Naive thymus-derived CD4-positive, alpha-beta T cell (primary cell): ENCODE data around the gene TNFRSF13B. TPM values are rescaled to one million over a fixed set of nuclear protein-coding genes. Genes with fewer than 3 reads are reported as not detected.

Experiments
- ATAC-seq: fragments of 150-1000 bp; cut with Tn5 transposase; 2 replicates; pipeline ENCODE4 v1.10.0; 2021; ENCODE audit warnings: mild to moderate bottlenecking, moderate library complexity
- CTCF ChIA-PET: fragments of 350-600 bp; sonication (Branson Sonifier 250); formaldehyde crosslinking; loops from one replicate; lab custom pipeline; 2021; ENCODE audit warnings: antibody characterized with exemption; lab: Charles Lee
- POLR2A ChIA-PET: fragments of 350-600 bp; sonication (Branson Sonifier 250); formaldehyde crosslinking; loops from one replicate; lab custom pipeline; 2021; ENCODE audit warnings: antibody characterized with exemption, inconsistent platforms; lab: Charles Lee
- DNase-seq, 9 donors: peaks; one replicate each; pipeline versions ENCODE4 v3.0.0 to v3.0.0-alpha.2; 2020 to 2022; ENCODE audit warnings: mixed read lengths in 1 of 9
- H3K27ac ChIP-seq: one replicate; pipeline ENCODE4 v1.7.0; 2013; ENCODE audit warnings: mild to moderate bottlenecking, low read depth, low read length, moderate library complexity
- H3K27me3 ChIP-seq, 2 donors: one replicate each; pipeline ENCODE4 v1.7.0; 2013; ENCODE audit warnings: low read length in 2 of 2, mild to moderate bottlenecking in 2 of 2, moderate library complexity in 2 of 2; ENCODE audit not compliant: control insufficient read depth in 2 of 2, insufficient read depth in 2 of 2
- H3K36me3 ChIP-seq, 3 experiments: 1 replicate in 2 of 3; 2 replicates in 1 of 3; pipeline ENCODE4 v1.7.0; 2013; ENCODE audit warnings: low read length in 3 of 3, mild to moderate bottlenecking in 3 of 3, moderate library complexity in 1 of 3; ENCODE audit not compliant: insufficient read depth in 3 of 3, control insufficient read depth in 2 of 3
- H3K4me1 ChIP-seq, 2 donors: one replicate each; pipeline ENCODE4 v1.7.0; 2013; ENCODE audit warnings: low read length in 2 of 2, mild to moderate bottlenecking in 2 of 2, moderate library complexity in 1 of 2; ENCODE audit not compliant: control insufficient read depth in 2 of 2, insufficient read depth in 2 of 2
- H3K4me3 ChIP-seq: 2 replicates; pipeline ENCODE4 v1.7.0; 2013; ENCODE audit warnings: mild to moderate bottlenecking, low read length
- H3K9me3 ChIP-seq, 3 experiments: 1 replicate in 2 of 3; 2 replicates in 1 of 3; pipeline ENCODE4 v1.7.0; 2013; ENCODE audit warnings: low read length in 3 of 3; ENCODE audit not compliant: control insufficient read depth in 2 of 3
- H3K27ac Mint-ChIP-seq, 9 donors: one replicate each; pipeline ENCODE4 v1.8.0; 2020 to 2022; ENCODE audit warnings: mixed read lengths in 9 of 9, mild to moderate bottlenecking in 8 of 9, moderate library complexity in 5 of 9, inconsistent platforms in 2 of 9
- H3K27me3 Mint-ChIP-seq, 5 donors: one replicate each; pipeline ENCODE4 v1.8.0; 2021 to 2022; ENCODE audit warnings: mixed read lengths in 5 of 5, mild to moderate bottlenecking in 1 of 5
- H3K36me3 Mint-ChIP-seq, 5 donors: one replicate each; pipeline ENCODE4 v1.8.0; 2020 to 2022; ENCODE audit warnings: mixed read lengths in 5 of 5, mild to moderate bottlenecking in 3 of 5, inconsistent platforms in 1 of 5
- H3K4me1 Mint-ChIP-seq, 7 donors: one replicate each; pipeline ENCODE4 v1.8.0; 2020 to 2022; ENCODE audit warnings: mixed read lengths in 7 of 7, mild to moderate bottlenecking in 3 of 7, inconsistent platforms in 1 of 7
- H3K4me3 Mint-ChIP-seq, 10 donors: one replicate each; pipeline ENCODE4 v1.8.0; 2020 to 2022; ENCODE audit warnings: mild to moderate bottlenecking in 10 of 10, mixed read lengths in 10 of 10, moderate library complexity in 6 of 10, inconsistent platforms in 2 of 10
- H3K9me3 Mint-ChIP-seq, 11 donors: one replicate each; pipeline ENCODE4 v1.8.0; 2020 to 2022; ENCODE audit warnings: mixed read lengths in 11 of 11, mild to moderate bottlenecking in 4 of 11, inconsistent platforms in 1 of 11, moderate library complexity in 1 of 11
- intact Hi-C, 2 donors: fragments of 100-400 bp; cut with micrococcal nuclease; formaldehyde crosslinking; loops; one replicate each; pipeline ENCODE4 v1.15.1; 2023
- polyA plus RNA-seq, 2 donors: library from polyadenylated mRNA; unstranded; fragments of 300-500 nt; fragmentation: Illumina TruSeq; gene quantifications; one replicate each; pipeline ENCODE4 v1.2.3, GENCODE V29; 2021
- total RNA-seq, 6 experiments: library from RNA in 5 of 6; stranded (reverse) in 5 of 6; gene quantifications; 1 replicate in 5 of 6; 2 replicates in 1 of 6; pipeline ENCODE4 v1.2.3 and lab custom pipeline; 2021 to 2026

The TNFRSF13B gene
- total and polyA plus RNA-seq, 7 experiments from 2014 or later, result 0.21 to 2.4 (median 1.3) TPM; not detected in 3

DNA sequence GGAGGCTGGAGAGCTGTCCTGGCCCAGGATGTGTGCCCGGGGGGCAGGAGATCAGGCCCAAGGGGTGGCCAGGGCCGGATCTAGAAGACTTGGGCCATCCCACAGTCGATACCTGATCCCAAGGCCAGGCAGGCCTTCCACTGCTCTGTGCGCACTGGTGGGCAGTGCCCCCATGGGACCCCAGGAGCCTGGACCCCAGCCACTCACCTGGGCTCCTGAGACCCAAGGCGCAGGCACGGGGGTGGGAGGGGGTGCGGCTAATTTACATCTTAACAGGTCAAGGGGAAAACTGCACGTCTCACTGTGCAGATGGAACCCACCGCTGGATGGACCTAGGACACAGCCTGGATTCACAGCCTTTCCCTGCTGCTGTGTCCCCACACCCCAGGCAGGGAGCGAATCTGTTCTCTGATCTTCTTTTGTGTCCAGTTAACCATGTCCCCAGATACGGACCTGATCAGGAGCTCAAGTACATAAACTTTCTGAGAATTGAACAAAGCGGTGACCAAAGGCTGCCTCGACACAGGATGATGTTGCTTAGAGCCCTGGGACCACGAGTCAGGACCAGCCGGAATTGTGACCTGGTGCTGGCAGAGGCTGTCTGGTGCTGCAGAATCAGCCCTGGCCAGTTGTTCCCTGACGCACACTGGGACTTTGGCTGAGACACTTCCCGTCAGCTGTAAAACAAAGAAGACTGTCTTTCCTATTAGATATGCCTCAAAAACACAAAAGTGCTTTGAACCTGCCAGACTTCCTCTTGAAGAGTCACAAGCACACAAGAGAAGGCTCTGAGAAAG lies 60.6 kb downstream of the TNFRSF13B start:
- ATAC-seq, result peak; percentile 71
- CTCF ChIA-PET, result no interaction called here
- H3K4me3 Mint-ChIP-seq, result peak overlapping the region in 9 of 10 donors; percentile 55 to 83 (median 77)

GRCh38 chr17:16910341-16910740 lies 61.6 kb downstream of the TNFRSF13B start:
- ChIA-PET POLR2A (no interaction called here), CTCF (no interaction called here)
- peak overlapping the region in 7 of 10 donors; percentile 30 to 83 (median 62) for H3K4me3 Mint-ChIP-seq
- H3K4me3 ChIP-seq, result no peak overlapping the region
- H3K4me1 Mint-ChIP-seq, result peaks cover 24 to 82% (median 70%) of the 10 kb centered on the region in 7 donors
- ATAC-seq (no peak), DNase-seq (peak in 1 of 9 donors; percentile 3)
- H3K27ac ChIP-seq, result no peak overlapping the region
- peaks cover 0 to 2% (median 0%) of the 10 kb centered on the region in 11 donors for H3K9me3 Mint-ChIP-seq
- peaks cover 0 to 28% (median 0%) of the 10 kb centered on the region in 5 donors for H3K27me3 Mint-ChIP-seq
- intact Hi-C loops, result loop anchor here in 1 of 2 donors (5.0 kb wide), 1 partner anchor 82 kb away; no protein-coding TSS in a partner anchor
- peak overlapping the region in 7 of 9 donors; percentile 6 to 93 (median 76) for H3K27ac Mint-ChIP-seq
- H3K4me1 ChIP-seq, result peaks cover 0 to 52% of the 10 kb centered on the region in 2 donors
- no peaks in the 10 kb centered on the region for H3K9me3 ChIP-seq
- peaks cover 0 to 6% of the 10 kb centered on the region in 2 donors for H3K27me3 ChIP-seq
- no peaks in the 10 kb centered on the region for H3K36me3 ChIP-seq
- no peaks in the 10 kb centered on the region for H3K36me3 Mint-ChIP-seq

More for the DNA sequence above, 60.6 kb downstream of the TNFRSF13B start:
- Histone ChIP-seq H3K36me3 (no peaks in the 10 kb centered on the region), H3K27ac (no peak overlapping the region), H3K4me3 (peak overlapping the region; percentile 25), H3K4me1 (peaks cover 0 to 52% of the 10 kb centered on the region in 2 donors), H3K27me3 (peaks cover 0 to 6% of the 10 kb centered on the region in 2 donors), H3K9me3 (no peaks in the 10 kb centered on the region)
- peaks cover 0 to 21% (median 0%) of the 10 kb centered on the region in 5 donors for H3K27me3 Mint-ChIP-seq
- H3K36me3 Mint-ChIP-seq, result no peaks in the 10 kb centered on the region
- POLR2A ChIA-PET, result interaction anchor here (0.8 kb wide), 2 partner anchors 8 to 560 kb away, joined by 3 read pairs; no protein-coding TSS in a partner anchor
- peaks cover 0 to 2% (median 0%) of the 10 kb centered on the region in 11 donors for H3K9me3 Mint-ChIP-seq
- H3K4me1 Mint-ChIP-seq, result peaks cover 21 to 78% (median 67%) of the 10 kb centered on the region in 7 donors
- DNase-seq, result peak in 8 of 9 donors; percentile 15 to 69 (median 55)
- intact Hi-C loops, result loop anchor here in 1 of 2 donors (5.0 kb wide), 1 partner anchor 81 kb away; no protein-coding TSS in a partner anchor
- H3K27ac Mint-ChIP-seq, result peak overlapping the region in 8 of 9 donors; percentile 26 to 96 (median 88)

DNA sequence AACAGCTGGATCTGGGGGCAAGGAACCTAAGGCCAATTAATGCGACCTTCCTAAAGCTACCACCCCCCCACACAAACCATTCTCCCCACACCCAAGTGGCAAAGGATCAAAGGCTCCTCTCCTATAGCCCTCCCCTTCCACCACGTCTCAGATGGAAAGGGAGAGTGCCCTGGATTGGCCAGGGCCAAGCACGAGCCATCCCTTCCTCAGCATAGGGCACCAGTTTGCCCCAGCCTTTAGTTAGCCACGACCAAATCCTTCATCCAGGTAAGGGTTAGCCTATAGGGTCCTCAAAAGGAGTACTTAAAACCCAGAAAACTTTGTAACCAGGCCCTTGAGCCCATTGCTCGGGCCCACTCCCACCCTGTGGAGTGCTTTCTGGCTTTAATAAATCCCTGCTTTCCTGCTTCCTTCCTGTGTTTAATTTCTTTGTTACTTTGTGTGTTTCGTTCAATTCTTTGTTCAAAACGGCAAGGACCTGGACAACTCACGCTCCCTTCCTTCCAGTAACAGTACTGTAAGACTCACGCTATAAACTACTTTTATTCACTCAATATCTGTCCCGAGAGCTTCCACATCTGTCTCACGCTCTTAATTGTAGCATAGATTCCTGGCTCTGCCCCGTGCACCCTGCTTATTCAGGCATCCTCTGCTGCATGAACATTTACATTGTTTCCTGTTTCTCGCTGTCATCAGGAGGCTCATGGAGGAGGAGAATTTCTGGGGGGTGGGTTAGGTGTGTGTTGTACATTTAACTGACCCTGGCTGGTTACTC lies 62.3 kb downstream of the TNFRSF13B start:
- CTCF ChIA-PET, result no interaction called here
- no peak overlapping the region for H3K27ac ChIP-seq
- no peaks in the 10 kb centered on the region for H3K36me3 ChIP-seq
- H3K4me3 ChIP-seq, result no peak overlapping the region
- peaks cover 0 to 2% (median 0%) of the 10 kb centered on the region in 11 donors for H3K9me3 Mint-ChIP-seq
- peaks cover 0 to 52% of the 10 kb centered on the region in 2 donors for H3K4me1 ChIP-seq
- ATAC-seq (no peak), DNase-seq (peak in 1 of 9 donors; percentile 13)
- POLR2A ChIA-PET, result no interaction called here
- no peaks in the 10 kb centered on the region for H3K9me3 ChIP-seq
- H3K27me3 Mint-ChIP-seq, result peaks cover 0 to 32% (median 0%) of the 10 kb centered on the region in 5 donors
- peak overlapping the region in 6 of 10 donors; percentile 10 to 83 (median 54) for H3K4me3 Mint-ChIP-seq
- intact Hi-C loops, result loop anchor here in 1 of 2 donors (5.0 kb wide), 1 partner anchor 83 kb away; no protein-coding TSS in a partner anchor
- peaks cover 24 to 88% (median 72%) of the 10 kb centered on the region in 7 donors for H3K4me1 Mint-ChIP-seq
- peaks cover 0 to 6% of the 10 kb centered on the region in 2 donors for H3K27me3 ChIP-seq
- H3K36me3 Mint-ChIP-seq, result no peaks in the 10 kb centered on the region
- H3K27ac Mint-ChIP-seq, result peak overlapping the region in 6 of 9 donors; percentile 4 to 93 (median 58)

- Mint-ChIP-seq H3K9me3 (peaks cover 0 to 4% (median 0%) of the 10 kb centered on the region in 11 donors), H3K4me1 (peaks cover 24 to 86% (median 69%) of the 10 kb centered on the region in 7 donors), H3K27ac (peak overlapping the region in 4 of 9 donors; percentile 8 to 78 (median 57)), H3K36me3 (no peaks in the 10 kb centered on the region), H3K4me3 (peak overlapping the region in 1 of 10 donors; percentile 34), H3K27me3 (peaks cover 0 to 39% (median 5%) of the 10 kb centered on the region in 5 donors)
- H3K4me3 ChIP-seq, result no peak overlapping the region
- intact Hi-C loops, result no loop called here
- peak in 1 of 9 donors; percentile 8 for DNase-seq
- no peak for ATAC-seq
- ChIA-PET POLR2A (no interaction called here), CTCF (no interaction called here)
- peaks cover 0 to 52% of the 10 kb centered on the region in 2 donors for H3K4me1 ChIP-seq
- H3K27me3 ChIP-seq, result peaks cover 0 to 6% of the 10 kb centered on the region in 2 donors
- no peak overlapping the region for H3K27ac ChIP-seq
- no peaks in the 10 kb centered on the region for H3K9me3 ChIP-seq
- no peaks in the 10 kb centered on the region for H3K36me3 ChIP-seq
Measured at GRCh38 chr17:16908273-16908672, 63.6 kb downstream of the TNFRSF13B start.

DNA sequence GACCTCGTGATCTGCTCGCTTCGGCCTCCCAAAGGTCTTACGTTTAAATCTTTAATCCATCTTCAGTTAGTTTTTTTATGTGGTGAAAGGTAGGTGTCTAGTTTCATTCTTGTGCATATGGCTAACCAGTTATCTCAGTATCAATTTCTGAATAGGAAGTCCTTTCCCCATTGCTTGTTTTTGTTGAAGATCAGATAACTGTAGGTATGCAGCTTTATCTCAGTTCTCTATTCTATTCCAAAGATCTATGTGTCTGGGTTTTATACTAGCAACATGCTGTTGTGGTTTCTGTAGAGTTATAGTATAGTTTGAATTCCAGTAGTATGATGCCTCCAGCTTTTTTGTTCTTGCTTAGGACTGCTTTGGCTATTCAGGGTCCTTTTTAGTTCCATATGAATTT lies 65.2 kb downstream of the TNFRSF13B start:
- POLR2A ChIA-PET, result no interaction called here
- H3K27me3 ChIP-seq, result peaks cover 0 to 6% of the 10 kb centered on the region in 2 donors
- intact Hi-C loops, result no loop called here
- H3K27me3 Mint-ChIP-seq, result peaks cover 0 to 46% (median 10%) of the 10 kb centered on the region in 5 donors
- peak overlapping the region in 7 of 9 donors; percentile 4 to 74 (median 41) for H3K27ac Mint-ChIP-seq
- DNase-seq, result no peak
- no peak overlapping the region for H3K4me3 ChIP-seq
- peaks cover 0 to 39% of the 10 kb centered on the region in 2 donors for H3K4me1 ChIP-seq
- peaks cover 0 to 4% (median 0%) of the 10 kb centered on the region in 11 donors for H3K9me3 Mint-ChIP-seq
- ATAC-seq, result no peak
- CTCF ChIA-PET, result no interaction called here
- H3K36me3 ChIP-seq, result no peaks in the 10 kb centered on the region
- H3K9me3 ChIP-seq, result no peaks in the 10 kb centered on the region
- H3K27ac ChIP-seq, result no peak overlapping the region
- peaks cover 18 to 70% (median 54%) of the 10 kb centered on the region in 7 donors for H3K4me1 Mint-ChIP-seq
- no peaks in the 10 kb centered on the region for H3K36me3 Mint-ChIP-seq
- peak overlapping the region; percentile 3 to 70 (median 45) for H3K4me3 Mint-ChIP-seq
